ENCODE measurements around the gene CPTP.

DNA sequence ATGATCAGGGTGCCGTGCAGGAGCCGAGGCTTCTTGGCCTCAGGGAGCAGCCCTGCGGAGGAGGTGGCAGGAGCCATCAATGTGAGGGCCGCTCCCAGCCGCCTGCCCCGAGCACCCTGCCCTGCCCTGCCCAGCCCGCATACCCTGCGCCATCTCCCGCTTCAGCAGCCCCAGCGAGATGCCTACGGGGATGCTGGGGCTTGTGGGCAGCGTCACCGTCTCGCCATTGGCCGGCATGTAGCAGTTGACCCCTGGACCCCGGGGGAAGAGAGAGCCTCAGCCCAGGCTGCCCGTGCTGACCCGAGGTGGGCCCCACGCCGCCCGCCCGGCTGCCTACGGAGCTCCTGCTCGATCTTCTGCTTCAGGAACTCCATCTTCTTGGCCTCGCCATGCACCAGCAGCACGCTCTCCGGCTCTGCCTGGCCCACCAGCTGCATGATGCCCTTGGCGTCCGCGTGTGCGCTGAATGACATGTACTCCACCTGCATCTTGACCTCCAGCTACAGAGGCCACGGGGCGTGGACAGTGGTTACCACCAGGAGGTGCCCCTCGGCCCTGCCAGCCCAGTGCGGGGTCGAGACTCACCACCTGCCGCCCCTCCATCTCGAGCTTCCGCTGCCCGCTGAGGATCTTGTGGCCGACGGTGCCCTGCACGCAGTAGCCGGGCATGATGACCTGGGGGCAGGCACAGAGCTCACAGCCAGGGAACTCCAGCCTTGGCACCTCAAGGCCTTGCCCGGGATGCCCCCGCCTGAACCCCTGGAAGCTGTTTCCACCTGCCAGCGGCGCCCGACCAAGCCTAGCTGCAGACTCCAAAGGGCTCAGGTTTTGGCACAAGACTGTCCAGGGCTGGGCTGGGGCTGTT is 11.9 kb upstream of the CPTP start:
- TF ChIP-seq POLR2AphosphoS5 (IDR thresholded peaks at IDR 0.05): no peak
- TF ChIP-seq, protein P1, sequence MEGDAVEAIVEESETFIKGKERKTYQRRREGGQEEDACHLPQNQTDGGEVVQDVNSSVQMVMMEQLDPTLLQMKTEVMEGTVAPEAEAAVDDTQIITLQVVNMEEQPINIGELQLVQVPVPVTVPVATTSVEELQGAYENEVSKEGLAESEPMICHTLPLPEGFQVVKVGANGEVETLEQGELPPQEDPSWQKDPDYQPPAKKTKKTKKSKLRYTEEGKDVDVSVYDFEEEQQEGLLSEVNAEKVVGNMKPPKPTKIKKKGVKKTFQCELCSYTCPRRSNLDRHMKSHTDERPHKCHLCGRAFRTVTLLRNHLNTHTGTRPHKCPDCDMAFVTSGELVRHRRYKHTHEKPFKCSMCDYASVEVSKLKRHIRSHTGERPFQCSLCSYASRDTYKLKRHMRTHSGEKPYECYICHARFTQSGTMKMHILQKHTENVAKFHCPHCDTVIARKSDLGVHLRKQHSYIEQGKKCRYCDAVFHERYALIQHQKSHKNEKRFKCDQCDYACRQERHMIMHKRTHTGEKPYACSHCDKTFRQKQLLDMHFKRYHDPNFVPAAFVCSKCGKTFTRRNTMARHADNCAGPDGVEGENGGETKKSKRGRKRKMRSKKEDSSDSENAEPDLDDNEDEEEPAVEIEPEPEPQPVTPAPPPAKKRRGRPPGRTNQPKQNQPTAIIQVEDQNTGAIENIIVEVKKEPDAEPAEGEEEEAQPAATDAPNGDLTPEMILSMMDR (IDR thresholded peaks at IDR 0.05; ENCODE audit: poor library complexity, severe bottlenecking): no peak
- TF ChIP-seq, protein P2, sequence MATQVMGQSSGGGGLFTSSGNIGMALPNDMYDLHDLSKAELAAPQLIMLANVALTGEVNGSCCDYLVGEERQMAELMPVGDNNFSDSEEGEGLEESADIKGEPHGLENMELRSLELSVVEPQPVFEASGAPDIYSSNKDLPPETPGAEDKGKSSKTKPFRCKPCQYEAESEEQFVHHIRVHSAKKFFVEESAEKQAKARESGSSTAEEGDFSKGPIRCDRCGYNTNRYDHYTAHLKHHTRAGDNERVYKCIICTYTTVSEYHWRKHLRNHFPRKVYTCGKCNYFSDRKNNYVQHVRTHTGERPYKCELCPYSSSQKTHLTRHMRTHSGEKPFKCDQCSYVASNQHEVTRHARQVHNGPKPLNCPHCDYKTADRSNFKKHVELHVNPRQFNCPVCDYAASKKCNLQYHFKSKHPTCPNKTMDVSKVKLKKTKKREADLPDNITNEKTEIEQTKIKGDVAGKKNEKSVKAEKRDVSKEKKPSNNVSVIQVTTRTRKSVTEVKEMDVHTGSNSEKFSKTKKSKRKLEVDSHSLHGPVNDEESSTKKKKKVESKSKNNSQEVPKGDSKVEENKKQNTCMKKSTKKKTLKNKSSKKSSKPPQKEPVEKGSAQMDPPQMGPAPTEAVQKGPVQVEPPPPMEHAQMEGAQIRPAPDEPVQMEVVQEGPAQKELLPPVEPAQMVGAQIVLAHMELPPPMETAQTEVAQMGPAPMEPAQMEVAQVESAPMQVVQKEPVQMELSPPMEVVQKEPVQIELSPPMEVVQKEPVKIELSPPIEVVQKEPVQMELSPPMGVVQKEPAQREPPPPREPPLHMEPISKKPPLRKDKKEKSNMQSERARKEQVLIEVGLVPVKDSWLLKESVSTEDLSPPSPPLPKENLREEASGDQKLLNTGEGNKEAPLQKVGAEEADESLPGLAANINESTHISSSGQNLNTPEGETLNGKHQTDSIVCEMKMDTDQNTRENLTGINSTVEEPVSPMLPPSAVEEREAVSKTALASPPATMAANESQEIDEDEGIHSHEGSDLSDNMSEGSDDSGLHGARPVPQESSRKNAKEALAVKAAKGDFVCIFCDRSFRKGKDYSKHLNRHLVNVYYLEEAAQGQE (IDR thresholded peaks at IDR 0.05; ENCODE audit: borderline replicate concordance): no peak

All from neural cell (in vitro differentiated cells).